AG09319 (cell line): ENCODE data around the gene OR10H3.
"Not testable (repeated sequence)": the region's sequence is repeated elsewhere in the genome, so short reads cannot be mapped to it uniquely, and the experiment has no call there.

ENCODE experiments used
- DNase-seq: peaks from one replicate; pipeline ENCODE4 v3.0.0-alpha.2; 2010; ENCODE audit warnings: low read depth; ENCODE audit errors: extremely low read depth
- TF ChIP-seq, protein P1 (sequence below): IDR thresholded peaks from 2 replicates; pipeline ENCODE4 v1.5.1; 2011; ENCODE audit warnings: low read depth, mild to moderate bottlenecking, inconsistent platforms, low read length, moderate library complexity

The OR10H3 gene

DNA sequence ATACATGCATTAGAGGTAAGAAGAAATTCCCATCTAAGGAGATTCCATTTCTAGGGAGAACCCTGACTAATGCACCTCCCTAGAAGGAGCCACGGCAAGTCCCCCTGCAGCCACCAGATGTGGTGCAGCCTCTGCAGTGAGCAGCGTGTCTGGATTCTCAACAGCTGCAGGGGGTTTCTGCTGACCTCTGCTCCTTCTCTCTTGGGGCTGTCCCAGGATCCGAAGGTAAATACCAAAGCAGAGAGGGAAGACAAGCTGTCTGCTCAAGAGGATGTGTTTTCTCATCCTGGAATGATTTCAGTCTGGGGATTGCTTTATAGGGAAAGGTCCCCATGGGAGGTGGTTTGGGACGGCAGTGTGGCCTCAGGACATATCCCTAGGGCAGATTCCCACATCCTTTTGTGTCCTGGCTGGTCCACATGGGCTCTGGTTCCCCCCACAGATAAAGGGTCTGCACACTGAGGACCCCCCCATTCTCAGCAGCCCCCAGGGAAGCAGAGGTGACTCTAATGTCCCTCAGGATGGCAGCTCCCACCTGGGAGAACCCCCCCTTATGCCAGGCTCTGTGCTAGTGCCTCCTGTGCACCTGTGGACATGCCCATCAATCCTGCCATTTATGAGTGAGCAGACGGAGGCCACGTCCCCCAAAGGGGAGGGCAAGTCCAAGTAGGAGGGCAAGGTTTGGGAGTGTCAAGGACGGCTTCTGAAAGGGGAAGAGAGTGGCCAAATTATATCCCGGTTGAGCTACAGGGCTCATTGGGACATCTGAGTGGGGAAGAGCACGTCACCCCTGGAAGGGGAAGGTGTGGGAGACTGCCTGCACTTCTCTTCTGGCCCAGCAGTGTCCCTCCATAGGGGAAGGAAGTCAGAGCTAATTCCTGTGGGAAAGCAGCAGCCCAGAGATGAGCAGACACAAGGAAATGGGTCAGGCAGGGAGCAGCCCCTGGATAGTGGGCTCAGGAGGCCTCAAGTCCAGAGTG, 39.5 kb downstream of the OR10H3 start:
- TF ChIP-seq, protein P1, sequence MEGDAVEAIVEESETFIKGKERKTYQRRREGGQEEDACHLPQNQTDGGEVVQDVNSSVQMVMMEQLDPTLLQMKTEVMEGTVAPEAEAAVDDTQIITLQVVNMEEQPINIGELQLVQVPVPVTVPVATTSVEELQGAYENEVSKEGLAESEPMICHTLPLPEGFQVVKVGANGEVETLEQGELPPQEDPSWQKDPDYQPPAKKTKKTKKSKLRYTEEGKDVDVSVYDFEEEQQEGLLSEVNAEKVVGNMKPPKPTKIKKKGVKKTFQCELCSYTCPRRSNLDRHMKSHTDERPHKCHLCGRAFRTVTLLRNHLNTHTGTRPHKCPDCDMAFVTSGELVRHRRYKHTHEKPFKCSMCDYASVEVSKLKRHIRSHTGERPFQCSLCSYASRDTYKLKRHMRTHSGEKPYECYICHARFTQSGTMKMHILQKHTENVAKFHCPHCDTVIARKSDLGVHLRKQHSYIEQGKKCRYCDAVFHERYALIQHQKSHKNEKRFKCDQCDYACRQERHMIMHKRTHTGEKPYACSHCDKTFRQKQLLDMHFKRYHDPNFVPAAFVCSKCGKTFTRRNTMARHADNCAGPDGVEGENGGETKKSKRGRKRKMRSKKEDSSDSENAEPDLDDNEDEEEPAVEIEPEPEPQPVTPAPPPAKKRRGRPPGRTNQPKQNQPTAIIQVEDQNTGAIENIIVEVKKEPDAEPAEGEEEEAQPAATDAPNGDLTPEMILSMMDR, result no peak
- no peak for DNase-seq

DNA sequence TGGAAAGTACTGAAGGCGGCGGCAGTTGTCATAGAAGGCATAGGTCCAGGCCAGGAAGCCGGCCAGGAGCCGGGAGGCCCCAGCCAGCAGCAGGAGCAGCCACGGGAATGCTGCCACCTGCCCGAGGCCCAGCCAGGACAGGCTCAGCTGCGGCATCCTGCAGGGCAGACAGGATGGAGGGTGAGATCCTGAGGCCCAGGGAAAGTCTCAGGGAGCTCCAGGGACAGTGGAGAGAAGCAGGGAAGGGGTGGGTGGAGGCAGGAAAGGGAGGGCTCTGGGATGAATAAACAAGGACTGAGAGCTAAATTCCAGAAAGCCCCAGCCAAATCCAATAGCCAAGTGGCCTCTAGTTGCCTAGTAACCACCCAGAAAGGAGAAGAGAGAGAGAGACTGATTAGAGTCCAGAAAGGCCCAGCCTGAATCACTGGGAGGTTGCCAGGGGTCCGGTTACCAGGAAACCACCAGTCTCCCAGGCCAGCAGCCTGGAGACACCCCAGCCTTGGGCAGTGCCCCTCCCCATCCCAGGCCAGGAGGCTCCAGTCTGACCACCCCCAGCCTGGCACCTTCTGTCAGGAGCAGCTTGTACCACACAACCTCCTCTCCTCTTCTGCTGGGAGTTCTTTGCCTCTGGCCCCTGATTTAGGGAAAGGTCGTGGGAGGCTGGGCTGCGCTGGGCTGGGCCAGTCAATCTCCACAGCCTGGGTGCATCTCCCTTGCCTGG, 42.1 kb downstream of the OR10H3 start:
- DNase-seq, result no peak
- TF ChIP-seq, protein P1, result no peak

DNA sequence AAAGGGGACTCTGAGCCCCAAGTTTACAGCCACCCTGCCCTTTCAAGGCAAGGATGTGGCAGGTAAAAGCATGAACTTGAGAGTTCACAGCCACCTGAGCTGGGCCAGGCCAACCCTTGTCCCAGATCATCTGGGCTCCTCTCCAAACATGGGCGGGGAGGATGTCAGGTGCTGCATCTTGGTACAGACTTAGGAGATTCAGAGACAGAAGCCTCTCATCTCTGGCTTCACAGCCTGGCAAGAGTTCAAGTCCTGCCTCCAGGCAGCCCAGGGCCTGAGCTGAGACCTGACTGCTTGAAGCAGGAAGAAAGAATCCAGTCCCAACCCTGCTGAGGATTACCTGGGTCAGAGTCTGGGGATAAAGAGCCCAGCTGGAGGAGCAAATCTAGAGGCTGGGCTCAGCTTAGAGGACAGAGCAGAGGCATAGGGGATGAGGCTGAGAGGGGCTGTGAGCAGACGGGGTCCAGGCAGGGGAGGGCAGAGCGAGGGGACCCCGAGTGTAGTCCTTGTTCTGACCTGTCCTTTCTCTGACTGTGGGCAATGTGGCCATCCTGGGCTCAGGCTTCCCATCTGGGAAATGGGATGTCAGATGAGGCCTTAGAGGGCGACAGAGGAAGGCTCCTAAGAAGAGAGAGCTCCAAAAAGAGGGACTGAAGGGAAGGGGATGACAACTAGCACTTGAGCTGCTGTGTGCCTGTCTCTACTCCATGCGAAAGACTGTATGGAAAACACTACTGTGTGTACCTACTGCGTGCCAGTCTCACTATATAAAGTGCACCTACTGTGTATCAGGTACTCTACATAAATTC, 43.0 kb downstream of the OR10H3 start:
- no peak for DNase-seq
- TF ChIP-seq, protein P1, result no peak

DNA sequence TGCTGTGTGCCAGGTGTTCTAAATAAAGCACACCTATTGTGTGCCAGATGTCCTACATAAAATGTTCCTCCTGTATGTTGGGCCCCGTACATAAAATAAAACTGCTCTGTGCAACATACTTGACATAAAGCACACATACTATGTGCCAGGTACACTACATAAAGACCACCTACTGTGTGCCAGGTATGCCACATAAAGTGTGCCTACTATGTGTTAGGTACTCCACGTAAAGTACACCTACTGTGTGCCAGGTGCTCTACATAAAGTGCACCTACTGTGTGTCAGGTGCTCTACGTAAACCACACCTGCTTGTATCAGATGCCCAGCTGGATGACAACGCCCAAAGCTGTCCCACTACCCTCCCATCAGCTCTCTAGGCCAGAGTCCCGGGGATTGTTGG, 43.9 kb downstream of the OR10H3 start:
- TF ChIP-seq, protein P1, result no peak
- no peak for DNase-seq

DNA sequence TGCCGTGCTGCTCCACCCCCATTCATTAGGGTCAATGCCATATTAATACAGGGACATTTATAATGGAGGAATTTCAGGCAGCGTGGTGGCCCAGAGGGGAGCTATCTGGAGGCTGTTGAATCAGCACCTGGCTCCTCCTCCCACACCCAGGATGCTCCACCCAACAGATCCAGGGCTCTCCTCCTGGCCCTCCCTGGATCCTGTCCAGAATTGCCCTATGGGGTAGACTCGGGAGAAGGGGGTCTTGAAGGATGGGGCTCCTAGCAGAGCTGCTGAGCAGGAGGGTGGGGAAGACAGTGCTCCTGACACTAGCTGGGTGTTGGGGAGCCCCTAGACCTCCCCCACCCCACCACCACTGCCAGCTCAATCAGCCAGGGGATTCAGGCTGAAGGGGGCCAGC, 44.4 kb downstream of the OR10H3 start:
- no peak for DNase-seq
- TF ChIP-seq, protein P1, result no peak

DNA sequence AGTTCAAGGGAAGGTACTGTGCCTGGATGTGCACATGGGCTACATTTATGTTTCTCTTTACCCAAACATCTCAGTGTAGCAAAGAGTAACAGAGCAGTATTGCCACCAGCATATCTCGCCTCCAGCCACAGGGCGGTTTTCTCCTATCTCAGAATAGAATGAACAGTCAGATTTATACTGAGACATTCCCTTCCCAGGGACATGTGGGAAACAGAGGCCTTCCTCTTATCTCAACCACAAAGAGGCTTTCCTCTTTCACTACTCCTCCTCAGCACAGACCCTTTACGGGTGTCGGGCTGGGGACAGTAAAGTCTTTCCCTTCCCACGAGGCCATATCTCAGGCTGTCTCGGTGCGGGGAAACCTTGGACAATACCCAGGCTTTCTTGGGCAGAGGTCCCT, 45.1 kb downstream of the OR10H3 start:
- not testable (repeated sequence) for DNase-seq

DNA sequence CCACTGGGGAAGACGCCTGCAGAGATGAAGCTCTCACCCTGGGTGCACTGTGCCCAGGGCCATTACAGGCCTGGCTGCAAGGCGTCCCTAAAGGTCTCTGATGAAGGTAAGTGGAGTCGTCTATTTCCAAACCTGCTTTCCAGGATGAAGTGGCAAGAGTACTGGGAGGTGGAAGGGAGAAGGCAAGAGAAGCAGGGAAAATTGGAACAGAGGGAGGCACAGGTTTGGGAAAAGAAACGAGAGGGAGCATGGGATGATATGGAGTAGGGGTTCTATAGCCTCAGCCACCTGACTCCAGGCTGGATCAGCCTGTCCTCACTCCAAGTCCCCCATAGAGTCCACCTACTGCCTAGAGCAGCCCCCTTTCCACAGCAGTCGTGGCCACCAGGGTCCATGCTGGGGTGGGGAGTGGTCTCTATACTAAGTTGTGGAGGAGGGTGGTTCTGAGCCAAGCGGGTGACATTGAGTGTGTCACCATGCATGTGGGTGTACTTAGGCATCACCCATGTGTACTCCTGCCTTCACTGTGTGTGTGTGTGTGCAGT, 49.9 kb downstream of the OR10H3 start, which contains the start of gene OR10H5:
Gene OR10H5, plus strand, starts transcription at position 51 of the 545 bp plus-strand sequence. CDS start 6,388 bp downstream, outside the sequence.
- TF ChIP-seq, protein P1, result no peak
- DNase-seq, result no peak
